Ectodermal cell (in vitro differentiated cells): ENCODE results near the gene IFI35.
"Not testable (repeated sequence)": the region's sequence is repeated elsewhere in the genome, so short reads cannot be mapped to it uniquely, and the experiment has no call there.

ENCODE experiments used
- H3K27ac ChIP-seq: 2 replicates; pipeline ENCODE4 v1.7.0; 2013; ENCODE audit warnings: mild to moderate bottlenecking, low read depth, low read length; ENCODE audit not compliant: insufficient read depth, poor library complexity, severe bottlenecking
- H3K27me3 ChIP-seq: 2 replicates; pipeline ENCODE4 v1.7.0; 2013; ENCODE audit warnings: mild to moderate bottlenecking, low read length; ENCODE audit not compliant: insufficient read depth, control insufficient read depth, poor library complexity, severe bottlenecking
- H3K36me3 ChIP-seq: one replicate; pipeline ENCODE4 v1.7.0; 2013; ENCODE audit warnings: low read length; ENCODE audit not compliant: control insufficient read depth, insufficient read depth
- H3K4me1 ChIP-seq: one replicate; pipeline ENCODE4 v1.7.0; 2013; ENCODE audit warnings: low read length; ENCODE audit not compliant: control insufficient read depth, insufficient read depth
- H3K4me3 ChIP-seq: 2 replicates; pipeline ENCODE4 v1.7.0; 2013; ENCODE audit warnings: low read depth, low read length, control low read depth; ENCODE audit not compliant: insufficient read depth
- H3K9me3 ChIP-seq: 2 replicates; pipeline ENCODE4 v1.7.0; 2013; ENCODE audit warnings: mild to moderate bottlenecking, low read length, moderate library complexity; ENCODE audit not compliant: control insufficient read depth
- WGBS, 2 experiments: methylation state at CpG; one replicate each; pipeline ENCODE4 v1.1.7; 2013; ENCODE audit warnings: missing lambda C conversion rate in 2 of 2; 5-methylcytosine and 5-hydroxymethylcytosine counted together

IFI35 gene

DNA sequence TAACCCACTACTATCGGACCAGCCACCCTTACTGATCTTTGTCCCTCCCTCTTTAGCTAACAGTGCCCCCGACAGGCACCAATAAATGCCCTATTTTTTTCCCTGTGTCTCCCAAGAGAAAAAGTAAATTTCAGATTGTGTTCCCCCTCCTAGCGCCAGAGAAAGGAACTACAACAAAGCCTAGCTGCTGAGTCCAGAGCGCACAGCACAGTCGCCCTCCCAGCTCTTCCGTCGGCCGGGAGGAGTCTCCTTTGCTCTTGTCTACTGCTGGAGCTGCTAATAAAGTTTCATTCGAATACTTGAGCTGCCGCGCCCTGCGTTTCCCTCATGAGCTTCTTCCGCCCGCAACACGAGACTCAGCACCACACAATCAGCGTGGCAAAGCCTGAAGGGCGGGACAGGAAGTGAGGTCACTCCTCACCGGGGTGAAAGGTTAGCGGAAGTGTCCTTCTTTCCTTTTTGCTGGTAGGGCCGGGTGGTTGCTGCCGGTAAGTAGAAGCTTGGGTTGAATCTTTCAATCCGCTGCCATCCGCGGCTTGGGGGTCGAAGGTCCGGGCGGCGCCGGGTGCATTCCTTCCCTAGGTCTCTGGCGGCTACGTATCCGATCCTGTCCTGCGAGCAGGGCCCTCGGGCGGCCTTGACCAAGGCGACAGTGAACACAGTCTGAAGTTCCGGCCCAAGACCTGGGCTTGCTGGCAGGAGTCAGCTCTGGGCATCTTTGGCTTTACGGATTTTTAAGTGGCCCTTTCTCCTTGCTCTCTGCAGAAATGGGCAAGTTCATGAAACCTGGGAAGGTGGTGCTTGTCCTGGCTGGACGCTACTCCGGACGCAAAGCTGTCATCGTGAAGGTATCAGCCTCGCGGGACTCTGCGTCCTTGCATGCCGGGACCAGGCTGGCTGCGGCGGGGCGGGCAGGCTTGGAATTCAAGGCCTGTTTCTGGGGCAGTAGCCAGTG is 8.3 kb upstream of the IFI35 start, which contains the start of gene RPL27:
Gene RPL27, plus strand, starts transcription at position 436 of the 955 bp plus-strand sequence. Its CDS starts 332 bp downstream, at position 768.
- Histone ChIP-seq H3K4me3 (peak within 1 kb of the TSS; percentile 96), H3K4me1 (peaks cover 4% of the 10 kb centered on the region), H3K36me3 (peaks cover 27% of the 10 kb centered on the region), H3K27me3 (no peaks in the 10 kb centered on the region), H3K27ac (peak within 1 kb of the TSS; percentile 99), H3K9me3 (no peaks in the 10 kb centered on the region)
- 0 to 1% methylated on average over 49 of the region's 49 CpGs for WGBS, 2 experiments

- Histone ChIP-seq H3K4me3 (peak overlapping the region; percentile 96), H3K27me3 (no peaks in the 10 kb centered on the region), H3K27ac (peak overlapping the region; percentile 99), H3K36me3 (peaks cover 33% of the 10 kb centered on the region), H3K9me3 (no peaks in the 10 kb centered on the region), H3K4me1 (peaks cover 4% of the 10 kb centered on the region)
- 15 to 16% methylated on average over 10 of the region's 10 CpGs for WGBS, 2 experiments
Observed at GRCh38 chr17:42999003-42999525, 7.5 kb upstream of the IFI35 start.

DNA sequence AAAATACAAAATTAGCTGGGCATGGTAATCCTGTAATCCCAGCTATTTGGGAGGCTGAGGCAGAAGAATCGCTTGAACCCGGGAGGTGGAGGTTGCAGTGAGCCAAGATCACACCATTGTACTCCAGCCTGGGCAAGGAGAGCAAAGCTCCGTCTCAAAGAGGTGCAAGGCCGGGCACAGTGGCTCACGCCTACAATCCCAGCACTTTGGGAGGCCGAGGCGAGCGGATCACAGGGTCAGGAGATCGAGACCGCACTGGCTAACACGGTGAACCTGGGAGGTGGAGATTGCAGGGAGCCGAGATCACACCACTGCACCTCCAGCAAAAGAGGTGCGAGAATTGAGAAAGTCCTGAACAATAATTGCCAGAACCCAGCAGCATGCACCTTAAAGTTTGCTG is 5.7 kb upstream of the IFI35 start:
- H3K36me3 ChIP-seq: peaks cover 33% of the 10 kb centered on the region
- not testable (repeated sequence) for H3K9me3 ChIP-seq, H3K4me1 ChIP-seq, H3K4me3 ChIP-seq, H3K27ac ChIP-seq, H3K27me3 ChIP-seq
- WGBS, 2 experiments: 95 to 96% methylated on average over 13 of the region's 13 CpGs

DNA sequence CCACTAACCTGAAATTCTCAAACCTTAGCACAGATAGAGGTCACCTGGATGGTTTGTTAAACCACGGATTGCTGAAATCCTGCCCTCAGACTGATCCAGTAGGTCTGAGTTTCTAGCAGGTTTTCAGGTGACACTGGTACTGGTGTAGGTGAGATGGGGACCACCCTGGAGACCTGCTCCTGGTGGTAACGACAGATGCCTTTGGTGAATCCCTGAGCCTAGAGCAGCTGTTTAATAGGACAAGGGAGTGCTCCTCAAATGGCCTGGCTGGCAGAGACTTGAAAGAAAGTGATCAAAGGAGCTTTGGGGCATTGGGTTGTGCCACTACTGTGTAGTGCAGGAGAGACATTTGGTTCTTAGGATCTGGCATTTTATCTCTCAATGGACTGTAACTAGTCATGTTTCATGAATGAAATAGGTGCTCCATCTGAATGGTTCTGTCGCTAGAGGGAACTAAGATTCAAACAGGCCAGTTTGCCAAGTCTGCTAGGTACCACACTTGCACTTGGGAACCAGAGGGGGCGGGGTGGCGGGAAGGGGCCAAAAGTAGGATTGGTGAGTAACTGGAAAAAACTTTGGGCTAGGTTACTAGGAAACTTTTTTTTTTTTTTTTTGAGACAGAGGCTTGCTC is 2.9 kb upstream of the IFI35 start:
- Histone ChIP-seq H3K27ac (no peak overlapping the region), H3K4me1 (peaks cover 4% of the 10 kb centered on the region), H3K4me3 (no peak overlapping the region), H3K36me3 (peaks cover 33% of the 10 kb centered on the region), H3K9me3 (no peaks in the 10 kb centered on the region), H3K27me3 (no peaks in the 10 kb centered on the region)
- 92 to 93% methylated on average over 5 of the region's 5 CpGs for WGBS, 2 experiments

GRCh38 chr17:43010667-43011308 is 4.2 kb downstream of the IFI35 start:
- 95% methylated on average over 5 of the region's 5 CpGs for WGBS, 2 experiments

DNA sequence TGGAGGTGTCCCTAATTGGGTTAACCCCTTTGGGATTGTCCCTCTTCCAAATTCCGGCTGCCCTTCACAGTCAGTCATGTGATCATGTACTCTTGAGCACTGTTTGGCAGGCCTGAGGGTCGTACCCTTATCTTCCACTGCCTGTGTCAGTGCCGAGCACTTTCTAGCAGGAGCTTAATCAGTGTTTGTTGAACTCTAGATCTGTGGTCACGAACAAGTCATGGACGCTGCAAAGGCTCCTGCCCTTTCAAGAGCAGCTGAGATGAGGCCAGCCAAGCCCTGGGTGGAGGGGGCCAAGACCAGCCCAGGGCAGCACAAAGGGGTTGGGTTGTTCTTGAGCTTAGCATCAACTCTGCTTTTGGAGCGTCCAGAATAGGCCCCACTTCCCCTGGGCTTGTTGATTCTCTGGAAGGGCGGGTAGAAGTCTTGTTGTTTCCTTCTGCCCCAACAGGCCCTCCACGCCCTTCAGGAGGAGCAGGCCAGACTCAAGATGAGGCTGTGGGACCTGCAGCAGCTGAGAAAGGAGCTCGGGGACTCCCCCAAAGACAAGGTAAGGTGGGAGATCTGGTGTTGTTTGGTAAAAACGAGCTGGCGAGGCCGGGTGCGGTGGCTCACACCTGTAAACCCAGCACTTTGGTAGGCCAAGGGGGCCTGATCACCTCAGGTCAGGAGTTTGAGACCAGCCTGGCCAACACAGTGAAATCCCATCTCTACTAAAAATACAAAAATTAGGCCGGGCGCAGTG is 5.3 kb downstream of the IFI35 start:
- Histone ChIP-seq H3K9me3 (no peaks in the 10 kb centered on the region), H3K27me3 (no peaks in the 10 kb centered on the region), H3K27ac (no peak overlapping the region), H3K4me1 (peaks cover 15% of the 10 kb centered on the region), H3K4me3 (no peak overlapping the region), H3K36me3 (no peaks in the 10 kb centered on the region)
- 92 to 93% methylated on average over 15 of the region's 15 CpGs for WGBS, 2 experiments

More at GRCh38 chr17:43010667-43011308, 4.2 kb downstream of the IFI35 start:
- Histone ChIP-seq H3K36me3 (no peaks in the 10 kb centered on the region), H3K27me3 (no peaks in the 10 kb centered on the region), H3K4me3 (no peak overlapping the region), H3K9me3 (no peaks in the 10 kb centered on the region), H3K4me1 (peaks cover 9% of the 10 kb centered on the region), H3K27ac (no peak overlapping the region)

DNA sequence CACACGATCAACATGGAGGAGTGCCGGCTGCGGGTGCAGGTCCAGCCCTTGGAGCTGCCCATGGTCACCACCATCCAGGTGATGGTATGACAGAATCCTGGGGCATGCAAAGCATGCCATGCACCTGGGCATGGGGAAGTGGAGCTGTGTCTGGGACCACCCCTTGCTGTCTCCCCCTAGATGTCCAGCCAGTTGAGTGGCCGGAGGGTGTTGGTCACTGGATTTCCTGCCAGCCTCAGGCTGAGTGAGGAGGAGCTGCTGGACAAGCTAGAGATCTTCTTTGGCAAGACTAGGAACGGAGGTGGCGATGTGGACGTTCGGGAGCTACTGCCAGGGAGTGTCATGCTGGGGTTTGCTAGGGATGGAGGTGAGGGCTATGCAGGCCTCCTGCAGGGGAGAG is 6.7 kb downstream of the IFI35 start:
- Histone ChIP-seq H3K9me3 (no peaks in the 10 kb centered on the region), H3K27ac (no peak overlapping the region), H3K4me1 (peaks cover 22% of the 10 kb centered on the region), H3K27me3 (no peaks in the 10 kb centered on the region), H3K36me3 (peaks cover 5% of the 10 kb centered on the region), H3K4me3 (no peak overlapping the region)
- WGBS, 2 experiments: 94 to 96% methylated on average over 8 of the region's 8 CpGs

- Histone ChIP-seq H3K4me3 (no peak overlapping the region), H3K27ac (no peak overlapping the region), H3K36me3 (peaks cover 5% of the 10 kb centered on the region), H3K9me3 (no peaks in the 10 kb centered on the region), H3K4me1 (peaks cover 28% of the 10 kb centered on the region), H3K27me3 (no peaks in the 10 kb centered on the region)
- WGBS, 2 experiments: 93% methylated on average over 12 of the region's 12 CpGs
Observed at GRCh38 chr17:43014020-43014648, 7.5 kb downstream of the IFI35 start.
